ENCODE data around the gene SCNN1B.

DNA sequence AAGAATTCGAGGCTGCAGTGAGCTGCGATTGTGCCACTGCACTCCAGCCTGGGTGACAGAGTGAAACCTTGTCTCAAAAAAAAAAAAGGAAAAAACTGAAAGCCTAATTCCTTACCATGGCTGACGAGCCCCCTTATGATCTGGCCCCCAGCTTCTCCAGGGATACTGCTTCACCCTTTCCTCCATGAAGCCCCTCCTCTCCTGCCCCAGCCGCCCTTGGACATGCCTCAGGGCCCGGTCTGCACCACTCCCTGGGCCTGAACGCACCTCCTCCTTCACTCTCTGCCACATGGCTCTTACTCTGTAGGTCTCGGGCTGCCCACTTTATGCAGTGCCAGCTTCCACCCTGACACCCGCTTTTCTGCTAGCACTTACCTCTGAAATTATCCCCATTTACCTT is 85.6 kb downstream of the SCNN1B start:
- TF ChIP-seq EP300 (conservative IDR thresholded peaks at IDR 0.05; ENCODE audit: poor library complexity, severe bottlenecking) (no peak), CTCF (IDR thresholded peaks at IDR 0.05; ENCODE audit: poor library complexity, severe bottlenecking) (no peak), POLR2AphosphoS5 (IDR thresholded peaks at IDR 0.05) (no peak), TAF1 (IDR thresholded peaks at IDR 0.05; ENCODE audit: low read depth) (no peak), SMC3 (conservative IDR thresholded peaks at IDR 0.05; ENCODE audit: poor library complexity) (no peak), EZH2 (IDR thresholded peaks at IDR 0.05; ENCODE audit: borderline replicate concordance, insufficient read depth, low read length, poor library complexity, severe bottlenecking) (no peak), RAD21 (conservative IDR thresholded peaks at IDR 0.05) (no peak), MXI1 (conservative IDR thresholded peaks at IDR 0.05; ENCODE audit: poor library complexity, severe bottlenecking) (no peak)
- TF ChIP-seq, protein P1, sequence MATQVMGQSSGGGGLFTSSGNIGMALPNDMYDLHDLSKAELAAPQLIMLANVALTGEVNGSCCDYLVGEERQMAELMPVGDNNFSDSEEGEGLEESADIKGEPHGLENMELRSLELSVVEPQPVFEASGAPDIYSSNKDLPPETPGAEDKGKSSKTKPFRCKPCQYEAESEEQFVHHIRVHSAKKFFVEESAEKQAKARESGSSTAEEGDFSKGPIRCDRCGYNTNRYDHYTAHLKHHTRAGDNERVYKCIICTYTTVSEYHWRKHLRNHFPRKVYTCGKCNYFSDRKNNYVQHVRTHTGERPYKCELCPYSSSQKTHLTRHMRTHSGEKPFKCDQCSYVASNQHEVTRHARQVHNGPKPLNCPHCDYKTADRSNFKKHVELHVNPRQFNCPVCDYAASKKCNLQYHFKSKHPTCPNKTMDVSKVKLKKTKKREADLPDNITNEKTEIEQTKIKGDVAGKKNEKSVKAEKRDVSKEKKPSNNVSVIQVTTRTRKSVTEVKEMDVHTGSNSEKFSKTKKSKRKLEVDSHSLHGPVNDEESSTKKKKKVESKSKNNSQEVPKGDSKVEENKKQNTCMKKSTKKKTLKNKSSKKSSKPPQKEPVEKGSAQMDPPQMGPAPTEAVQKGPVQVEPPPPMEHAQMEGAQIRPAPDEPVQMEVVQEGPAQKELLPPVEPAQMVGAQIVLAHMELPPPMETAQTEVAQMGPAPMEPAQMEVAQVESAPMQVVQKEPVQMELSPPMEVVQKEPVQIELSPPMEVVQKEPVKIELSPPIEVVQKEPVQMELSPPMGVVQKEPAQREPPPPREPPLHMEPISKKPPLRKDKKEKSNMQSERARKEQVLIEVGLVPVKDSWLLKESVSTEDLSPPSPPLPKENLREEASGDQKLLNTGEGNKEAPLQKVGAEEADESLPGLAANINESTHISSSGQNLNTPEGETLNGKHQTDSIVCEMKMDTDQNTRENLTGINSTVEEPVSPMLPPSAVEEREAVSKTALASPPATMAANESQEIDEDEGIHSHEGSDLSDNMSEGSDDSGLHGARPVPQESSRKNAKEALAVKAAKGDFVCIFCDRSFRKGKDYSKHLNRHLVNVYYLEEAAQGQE (IDR thresholded peaks at IDR 0.05; ENCODE audit: borderline replicate concordance), result no peak
